T-helper 17 cell (primary cell): Measurements from ENCODE around the gene SMIM5. TPM values are rescaled to one million over a fixed set of nuclear protein-coding genes. Genes with fewer than 3 reads are reported as not detected.

ENCODE experiments used
- ATAC-seq: fragments of 150-1000 bp; cut with Tn5 transposase; 2 replicates; pipeline ENCODE4 v1.10.0; 2021; ENCODE audit warnings: mild to moderate bottlenecking, moderate library complexity
- DNase-seq, 3 donors: peaks; one replicate each; pipeline versions ENCODE4 v3.0.0 to v3.0.0-alpha.2; 2020 to 2021
- H3K9me3 ChIP-seq: one replicate; pipeline ENCODE4 v1.7.0; 2013; ENCODE audit warnings: low read length, mild to moderate bottlenecking; ENCODE audit not compliant: control insufficient read depth, poor library complexity, severe bottlenecking
- H3K27ac Mint-ChIP-seq: one replicate; pipeline ENCODE4 v1.8.0; 2022; ENCODE audit warnings: mild to moderate bottlenecking, moderate library complexity, mixed read lengths
- H3K27me3 Mint-ChIP-seq: one replicate; pipeline ENCODE4 v1.8.0; 2022; ENCODE audit warnings: mixed read lengths
- H3K36me3 Mint-ChIP-seq: one replicate; pipeline ENCODE4 v1.8.0; 2022; ENCODE audit warnings: low read depth, mixed read lengths
- H3K4me1 Mint-ChIP-seq: one replicate; pipeline ENCODE4 v1.8.0; 2022; ENCODE audit warnings: mild to moderate bottlenecking, mixed read lengths
- H3K4me3 Mint-ChIP-seq: one replicate; pipeline ENCODE4 v1.8.0; 2022; ENCODE audit warnings: mild to moderate bottlenecking, moderate library complexity, mixed read lengths
- total RNA-seq, 4 donors: library from RNA in 2 of 4; stranded (reverse) in 2 of 4; gene quantifications; one replicate each; pipeline ENCODE4 v1.2.3 and lab custom pipeline; 2022 to 2026

Gene SMIM5
- total RNA-seq, 2 donors from 2014 or later = 0.40 to 8.4 TPM

DNA sequence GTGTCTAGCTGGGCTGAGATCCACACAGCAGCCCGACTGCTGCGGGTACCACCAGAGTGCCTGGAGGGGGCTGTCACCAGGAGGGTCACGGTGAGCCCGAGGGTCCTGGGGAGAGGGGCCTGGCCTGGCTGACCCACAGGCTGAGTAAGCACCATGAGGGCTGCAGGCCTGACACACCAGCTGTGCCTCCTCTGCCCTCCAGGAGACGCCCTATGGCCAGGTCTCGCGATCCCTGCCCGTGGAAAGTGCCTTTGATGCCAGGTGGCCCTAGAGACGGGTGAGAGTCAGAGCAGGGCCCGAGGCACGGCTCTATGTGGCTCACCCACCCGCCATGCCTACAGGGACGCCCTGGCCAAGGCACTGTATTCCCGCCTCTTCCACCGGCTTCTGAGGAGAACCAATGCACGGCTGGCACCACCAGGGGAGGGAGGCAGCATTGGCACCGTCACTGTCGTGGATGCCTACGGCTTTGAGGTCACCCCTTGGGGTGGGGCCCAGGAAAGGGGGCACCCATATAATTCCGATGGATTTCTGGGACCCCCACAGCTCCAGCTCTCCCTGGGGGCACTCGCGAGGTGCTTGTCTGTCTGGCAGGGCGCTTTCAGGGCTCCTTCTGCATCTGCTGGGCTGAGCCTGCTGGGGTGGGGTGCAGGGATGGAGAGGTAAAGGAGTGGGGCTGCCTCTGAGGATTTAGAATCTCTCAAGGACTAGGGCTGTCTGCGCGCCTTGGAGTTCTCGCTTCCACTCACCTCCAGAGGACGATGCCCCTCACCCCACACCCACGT, 38.5 kb upstream of the SMIM5 start:
- peaks cover 6% of the 10 kb centered on the region for H3K4me1 Mint-ChIP-seq
- H3K9me3 ChIP-seq = no peaks in the 10 kb centered on the region
- H3K4me3 Mint-ChIP-seq = no peak overlapping the region
- DNase-seq = no peak
- no peaks in the 10 kb centered on the region for H3K36me3 Mint-ChIP-seq
- ATAC-seq = no peak
- no peak overlapping the region for H3K27ac Mint-ChIP-seq
- no peaks in the 10 kb centered on the region for H3K27me3 Mint-ChIP-seq

- no peak for ATAC-seq
- no peaks in the 10 kb centered on the region for H3K27me3 Mint-ChIP-seq
- H3K4me1 Mint-ChIP-seq = peaks cover 6% of the 10 kb centered on the region
- DNase-seq = no peak
- H3K4me3 Mint-ChIP-seq = no peak overlapping the region
- no peaks in the 10 kb centered on the region for H3K36me3 Mint-ChIP-seq
- H3K27ac Mint-ChIP-seq = no peak overlapping the region
- no peaks in the 10 kb centered on the region for H3K9me3 ChIP-seq
Measured at GRCh38 chr17:75595284-75595919, 37.8 kb upstream of the SMIM5 start.

GRCh38 chr17:75595920-75596313, 37.3 kb upstream of the SMIM5 start:
- no peak overlapping the region for H3K4me3 Mint-ChIP-seq
- DNase-seq (no peak), ATAC-seq (no peak)
- no peaks in the 10 kb centered on the region for H3K27me3 Mint-ChIP-seq
- H3K4me1 Mint-ChIP-seq = peaks cover 5% of the 10 kb centered on the region
- H3K36me3 Mint-ChIP-seq = no peaks in the 10 kb centered on the region
- H3K9me3 ChIP-seq = no peaks in the 10 kb centered on the region
- H3K27ac Mint-ChIP-seq = no peak overlapping the region

DNA sequence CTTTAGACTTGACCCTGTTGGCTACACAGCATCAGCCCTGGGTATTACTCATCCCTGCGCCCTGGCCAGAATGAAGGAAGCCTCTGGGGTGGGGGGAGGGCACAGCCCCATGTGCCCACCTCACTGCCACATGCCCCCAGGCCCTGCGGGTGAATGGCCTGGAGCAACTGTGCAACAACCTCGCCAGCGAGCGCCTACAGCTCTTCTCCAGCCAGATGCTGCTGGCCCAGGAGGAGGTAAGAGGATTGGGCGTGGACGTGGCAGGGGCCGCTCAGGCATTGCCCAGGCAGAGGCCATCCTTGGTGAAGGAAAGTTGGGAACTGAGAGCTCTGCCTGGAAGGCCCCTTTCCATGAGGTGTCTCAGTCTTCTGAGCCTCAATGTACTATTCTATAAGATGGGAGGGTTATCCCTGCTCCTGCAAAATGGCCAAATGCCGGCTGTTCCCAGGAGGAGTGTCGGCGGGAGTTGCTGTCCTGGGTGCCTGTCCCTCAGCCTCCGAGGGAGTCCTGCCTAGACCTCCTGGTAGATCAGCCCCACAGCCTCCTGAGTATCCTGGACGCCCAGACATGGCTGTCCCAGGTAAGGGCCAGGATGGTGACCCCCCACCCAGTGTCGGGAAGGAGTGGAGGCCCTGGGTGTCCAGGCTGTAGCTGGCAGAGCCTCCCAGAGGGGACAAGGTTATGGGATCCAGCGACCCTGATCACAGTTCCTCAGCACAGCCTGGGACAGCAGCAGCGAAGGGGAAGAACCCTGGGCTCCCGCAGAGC, 36.7 kb upstream of the SMIM5 start:
- DNase-seq (no peak), ATAC-seq (no peak)
- Mint-ChIP-seq H3K27me3 (no peaks in the 10 kb centered on the region), H3K36me3 (no peaks in the 10 kb centered on the region), H3K4me1 (peaks cover 2% of the 10 kb centered on the region), H3K4me3 (no peak overlapping the region), H3K27ac (no peak overlapping the region)
- H3K9me3 ChIP-seq = no peaks in the 10 kb centered on the region

GRCh38 chr17:75601057-75601987, 31.9 kb upstream of the SMIM5 start:
- H3K4me1 Mint-ChIP-seq = peaks cover 3% of the 10 kb centered on the region
- peak; percentile 86 for ATAC-seq
- no peak overlapping the region for H3K4me3 Mint-ChIP-seq
- no peaks in the 10 kb centered on the region for H3K36me3 Mint-ChIP-seq
- no peaks in the 10 kb centered on the region for H3K9me3 ChIP-seq
- H3K27me3 Mint-ChIP-seq = no peaks in the 10 kb centered on the region
- DNase-seq = peak; percentile 41 to 61 (median 48)
- H3K27ac Mint-ChIP-seq = peak overlapping the region; percentile 32

DNA sequence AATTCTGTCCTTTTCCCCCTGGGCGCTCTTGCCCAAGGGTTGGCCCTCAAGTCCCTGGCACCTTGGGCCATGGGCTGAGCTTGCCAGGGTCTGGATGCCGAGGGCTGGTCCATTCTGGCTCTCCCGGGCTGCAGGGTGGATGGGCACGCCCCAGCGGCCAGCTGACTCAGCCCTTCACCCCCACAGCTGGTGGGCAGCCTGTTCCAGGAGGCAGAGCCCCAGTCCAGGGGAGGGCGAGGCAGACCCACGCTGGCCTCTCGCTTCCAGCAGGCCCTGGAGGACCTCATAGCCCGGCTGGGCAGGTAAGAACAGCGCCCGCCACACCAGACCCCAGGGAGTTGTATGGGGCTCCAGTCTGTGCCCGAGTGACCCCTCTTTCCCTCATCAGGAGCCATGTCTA, 30.6 kb upstream of the SMIM5 start:
- Mint-ChIP-seq H3K27me3 (no peaks in the 10 kb centered on the region), H3K4me3 (no peak overlapping the region), H3K4me1 (peaks cover 3% of the 10 kb centered on the region), H3K27ac (no peak overlapping the region), H3K36me3 (no peaks in the 10 kb centered on the region)
- DNase-seq = no peak
- no peak for ATAC-seq
- H3K9me3 ChIP-seq = no peaks in the 10 kb centered on the region

GRCh38 chr17:75603123-75603522, 30.1 kb upstream of the SMIM5 start:
- H3K4me1 Mint-ChIP-seq = peaks cover 3% of the 10 kb centered on the region
- no peaks in the 10 kb centered on the region for H3K9me3 ChIP-seq
- H3K36me3 Mint-ChIP-seq = no peaks in the 10 kb centered on the region
- no peaks in the 10 kb centered on the region for H3K27me3 Mint-ChIP-seq
- no peak overlapping the region for H3K4me3 Mint-ChIP-seq
- ATAC-seq = no peak
- DNase-seq = no peak
- H3K27ac Mint-ChIP-seq = no peak overlapping the region

GRCh38 chr17:75604034-75604695, 29.1 kb upstream of the SMIM5 start:
- no peak for ATAC-seq
- no peaks in the 10 kb centered on the region for H3K36me3 Mint-ChIP-seq
- H3K4me3 Mint-ChIP-seq = no peak overlapping the region
- no peak overlapping the region for H3K27ac Mint-ChIP-seq
- H3K4me1 Mint-ChIP-seq = peaks cover 3% of the 10 kb centered on the region
- DNase-seq = no peak
- H3K27me3 Mint-ChIP-seq = no peaks in the 10 kb centered on the region
- no peaks in the 10 kb centered on the region for H3K9me3 ChIP-seq

GRCh38 chr17:75605790-75606189, 27.4 kb upstream of the SMIM5 start:
- DNase-seq = no peak
- H3K36me3 Mint-ChIP-seq = no peaks in the 10 kb centered on the region
- no peaks in the 10 kb centered on the region for H3K27me3 Mint-ChIP-seq
- H3K4me1 Mint-ChIP-seq = peaks cover 3% of the 10 kb centered on the region
- no peak overlapping the region for H3K27ac Mint-ChIP-seq
- no peaks in the 10 kb centered on the region for H3K9me3 ChIP-seq
- no peak for ATAC-seq
- H3K4me3 Mint-ChIP-seq = no peak overlapping the region

- H3K27me3 Mint-ChIP-seq = no peaks in the 10 kb centered on the region
- H3K9me3 ChIP-seq = no peaks in the 10 kb centered on the region
- DNase-seq (no peak), ATAC-seq (no peak)
- H3K27ac Mint-ChIP-seq = no peak overlapping the region
- H3K4me3 Mint-ChIP-seq = no peak overlapping the region
- peaks cover 3% of the 10 kb centered on the region for H3K4me1 Mint-ChIP-seq
- no peaks in the 10 kb centered on the region for H3K36me3 Mint-ChIP-seq
Measured at GRCh38 chr17:75607086-75607485, 26.1 kb upstream of the SMIM5 start.

DNA sequence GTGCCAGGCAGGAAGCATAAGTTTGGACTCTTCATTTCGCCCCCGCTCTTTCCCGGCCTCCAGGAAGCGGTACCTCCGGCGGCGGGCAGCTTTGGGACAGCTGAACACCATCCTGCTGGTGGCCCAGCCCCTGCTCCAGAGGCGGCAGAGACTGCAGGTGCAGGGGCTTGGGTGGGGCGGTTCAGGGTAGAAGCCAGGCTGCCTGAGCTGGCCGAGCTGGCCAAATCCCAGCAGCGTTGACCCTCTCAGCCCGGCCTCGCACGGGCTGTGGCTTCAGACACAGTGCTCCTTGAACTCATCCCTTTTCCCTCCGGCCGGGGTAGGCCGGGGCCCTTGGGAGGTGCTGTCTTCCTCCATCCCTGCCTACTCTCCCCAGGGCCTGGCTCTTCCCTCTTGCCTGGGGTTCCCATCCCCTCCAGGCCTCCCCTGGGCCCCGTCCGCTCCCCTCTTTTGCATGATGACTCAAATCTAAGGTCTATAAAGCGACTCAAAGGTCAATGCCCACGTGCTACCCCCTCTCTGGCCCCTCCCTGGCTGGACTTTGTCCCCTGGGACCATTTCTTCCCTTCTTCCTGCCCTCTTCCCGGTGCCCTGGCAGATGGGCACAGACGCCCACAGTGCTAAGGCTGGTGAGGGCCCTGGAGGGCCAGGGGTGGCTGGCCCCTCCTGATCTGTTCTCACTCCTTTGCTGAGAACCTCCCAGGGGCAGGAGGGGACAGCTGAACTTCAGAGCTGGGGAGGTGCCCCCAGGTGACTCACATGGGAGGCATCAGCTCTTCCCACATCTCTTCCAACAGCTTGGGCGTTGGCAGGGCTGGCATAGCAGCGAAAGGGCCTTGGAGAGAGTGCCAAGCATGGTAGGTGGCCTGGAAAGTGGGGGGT, 22.9 kb upstream of the SMIM5 start:
- Mint-ChIP-seq H3K4me1 (no peaks in the 10 kb centered on the region), H3K36me3 (no peaks in the 10 kb centered on the region), H3K4me3 (no peak overlapping the region), H3K27me3 (no peaks in the 10 kb centered on the region), H3K27ac (no peak overlapping the region)
- DNase-seq (no peak), ATAC-seq (no peak)
- no peaks in the 10 kb centered on the region for H3K9me3 ChIP-seq
